ENCODE measurements around the gene DIP2C.
"Not testable (repeated sequence)": the region's sequence is repeated elsewhere in the genome, so short reads cannot be mapped to it uniquely, and the experiment has no call there.

Gene DIP2C

DNA sequence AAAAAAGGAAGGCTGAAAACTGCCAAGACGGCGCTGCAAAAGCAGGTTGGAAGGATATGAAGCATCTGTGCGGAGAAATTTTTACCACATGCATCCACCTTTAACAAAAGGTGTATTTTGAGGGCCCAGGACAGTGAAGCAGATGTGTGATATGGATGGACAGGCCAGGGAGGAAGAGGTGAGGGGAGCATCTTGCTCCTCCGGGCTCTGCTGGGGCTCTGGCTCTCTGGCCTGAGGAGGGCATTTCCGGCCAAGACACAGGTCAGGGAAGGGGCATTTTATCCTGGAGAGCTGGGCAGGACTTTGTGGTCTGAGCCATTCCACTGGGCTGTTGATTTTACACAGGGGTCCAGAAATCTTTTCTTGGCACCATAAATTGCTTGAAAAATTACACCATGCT lies 379.1 kb downstream of the DIP2C start:
- DNase-seq, result no peak

DNA sequence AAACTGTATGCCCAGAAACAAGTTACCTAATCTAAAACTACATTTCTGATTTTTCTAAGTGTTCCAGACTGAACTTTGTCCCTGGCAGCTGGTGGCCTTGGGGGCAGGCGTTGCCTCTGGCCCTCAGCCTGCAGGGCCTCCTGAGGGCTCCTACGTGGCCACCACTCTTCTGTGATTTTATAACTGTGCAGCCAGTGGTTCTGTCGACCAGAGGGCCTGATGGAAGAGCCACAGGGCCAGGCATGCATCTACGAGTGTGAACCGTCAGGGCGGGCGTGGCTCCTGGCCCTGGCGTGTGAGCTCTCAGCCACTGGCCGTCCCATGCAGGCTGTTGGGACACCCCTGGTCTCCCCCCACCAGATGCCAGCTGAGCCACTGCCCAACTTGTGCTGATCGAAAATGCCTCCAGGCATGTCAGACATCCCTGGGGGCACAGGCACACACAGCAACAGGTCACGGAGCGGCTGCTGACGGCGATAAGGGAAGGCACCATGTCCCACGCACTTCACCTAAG lies 380.8 kb downstream of the DIP2C start:
- no peak for DNase-seq

- no peak for DNase-seq
These were observed 381.4 kb downstream of the DIP2C start for GRCh38 chr10:308101-308500.

- no peak for DNase-seq
These were observed 381.8 kb downstream of the DIP2C start for GRCh38 chr10:307659-308058.

DNA sequence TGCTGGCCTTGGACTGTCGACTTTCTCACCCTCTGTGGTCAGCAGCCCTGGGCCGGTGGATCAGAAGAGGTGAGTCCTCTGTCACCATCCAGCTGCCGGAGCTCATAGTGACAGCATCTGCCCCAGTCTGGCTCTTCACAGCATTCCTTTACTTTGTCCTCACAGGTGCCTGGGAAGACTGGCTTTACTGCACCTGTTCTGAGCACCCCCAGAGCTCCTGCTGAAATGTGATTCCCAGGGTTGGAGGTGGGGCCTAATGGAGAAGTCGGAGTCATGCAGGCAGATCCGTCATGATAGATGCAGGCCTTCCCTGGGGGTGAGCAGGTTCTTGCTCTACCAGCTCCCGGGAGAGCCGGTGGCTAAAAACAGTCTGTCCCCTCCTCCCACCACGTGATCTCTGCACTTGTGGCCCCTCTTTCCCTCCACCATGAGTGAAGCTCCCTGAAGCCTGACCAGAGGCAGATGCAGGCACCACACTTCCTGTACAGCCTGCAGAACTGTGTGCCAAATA lies 382.7 kb downstream of the DIP2C start:
- DNase-seq, result no peak

GRCh38 chr10:306007-306674 lies 383.3 kb downstream of the DIP2C start:
- no peak for DNase-seq

DNA sequence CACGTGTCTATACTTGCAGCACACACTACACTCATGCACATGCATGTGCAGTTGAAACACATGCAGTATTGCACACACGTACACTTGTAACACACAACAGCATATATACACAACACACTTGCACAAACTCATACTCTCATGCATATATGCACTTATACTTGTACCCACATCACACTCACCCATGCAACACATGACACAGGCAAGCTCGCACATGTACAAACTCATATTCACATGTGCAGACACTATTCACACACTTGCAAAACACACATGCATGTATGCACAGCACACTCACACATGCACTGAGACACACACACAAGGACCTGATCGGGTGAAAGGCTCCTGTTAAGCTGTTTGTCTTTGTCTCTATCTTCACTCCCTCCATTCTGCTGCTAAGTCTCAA lies 384.4 kb downstream of the DIP2C start:
- no peak for DNase-seq

- no peak for DNase-seq
These were observed 387.9 kb downstream of the DIP2C start for GRCh38 chr10:301536-301935.

DNA sequence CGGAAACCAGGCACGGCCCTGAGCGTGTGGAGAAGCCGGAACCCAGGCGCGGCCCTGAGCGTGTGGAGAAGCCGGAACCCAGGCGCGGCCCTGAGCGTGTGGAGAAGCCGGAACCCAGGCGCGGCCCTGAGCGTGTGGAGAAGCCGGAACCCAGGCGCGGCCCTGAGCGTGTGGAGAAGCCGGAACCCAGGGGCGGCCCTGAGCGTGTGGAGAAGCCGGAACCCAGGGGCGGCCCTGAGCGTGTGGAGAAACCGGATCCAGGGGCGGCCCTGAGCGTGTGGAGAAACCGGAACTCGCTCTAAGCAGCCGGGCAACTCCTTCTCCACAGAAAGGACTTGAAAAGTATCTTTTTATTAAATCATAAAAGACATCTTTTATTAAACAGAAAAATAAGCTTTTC lies 388.9 kb downstream of the DIP2C start:
- DNase-seq, result not testable (repeated sequence)

DNA sequence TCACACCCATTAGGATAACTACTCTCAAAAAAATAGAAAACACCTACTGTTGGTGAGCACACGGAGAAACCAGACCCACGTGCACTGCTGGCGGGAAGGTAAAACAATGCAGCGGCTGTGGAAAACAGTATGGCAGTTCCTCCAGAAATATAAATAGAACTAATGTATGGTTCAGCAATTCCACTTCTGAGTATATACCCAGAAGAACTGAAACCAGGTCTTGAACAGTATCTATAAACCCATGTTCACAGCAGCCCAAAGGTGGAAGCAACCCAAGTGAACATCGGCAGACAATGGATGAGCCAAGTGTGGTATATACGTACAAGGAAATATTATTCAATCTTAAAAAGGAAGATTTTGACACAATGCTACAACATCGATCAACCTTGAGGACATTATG lies 389.5 kb downstream of the DIP2C start:
- DNase-seq, result no peak

- DNase-seq, result no peak
These were observed 390.0 kb downstream of the DIP2C start for GRCh38 chr10:299512-299911.

DNA sequence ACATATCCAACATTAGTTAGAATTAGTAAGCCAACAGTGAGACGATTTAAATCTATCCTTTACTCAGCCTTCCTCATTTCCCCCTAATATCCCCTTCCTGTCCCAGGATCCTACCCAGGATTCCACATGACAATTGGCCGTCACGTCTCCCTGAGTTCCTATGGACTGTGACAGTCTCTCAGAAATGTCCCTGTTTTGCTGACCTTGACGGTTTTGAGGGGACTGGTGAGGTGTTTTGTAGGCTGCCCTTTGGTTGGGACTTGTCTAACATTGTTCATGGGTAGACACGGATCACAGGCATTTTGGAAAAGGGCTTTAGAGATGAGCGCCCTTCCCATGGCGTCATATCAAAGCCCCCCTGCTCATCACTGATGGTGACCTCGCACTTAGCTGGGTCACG lies 391.4 kb downstream of the DIP2C start:
- no peak for DNase-seq

DNA sequence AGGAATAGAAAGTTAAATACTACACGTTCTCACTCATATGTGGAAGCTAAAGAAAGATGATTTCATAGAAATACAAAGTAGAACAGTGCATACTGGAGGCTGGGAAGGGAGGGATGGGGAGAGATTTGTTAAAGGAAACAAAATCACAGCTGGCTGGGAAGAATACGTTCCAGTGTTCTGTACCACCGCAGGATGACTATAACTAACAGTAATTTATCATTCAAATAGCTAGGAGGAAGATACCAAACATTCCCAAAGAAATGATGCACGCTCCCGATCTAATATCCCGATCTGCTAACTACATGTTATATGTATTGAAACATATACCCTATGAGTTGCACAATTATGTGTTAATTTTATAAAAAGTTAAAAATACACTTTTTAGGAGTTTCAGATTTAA lies 391.9 kb downstream of the DIP2C start:
- no peak for DNase-seq

GRCh38 chr10:293636-294035 lies 395.8 kb downstream of the DIP2C start:
- DNase-seq, result no peak

- DNase-seq, result no peak
These were observed 399.3 kb downstream of the DIP2C start for GRCh38 chr10:290026-290725.

DNA sequence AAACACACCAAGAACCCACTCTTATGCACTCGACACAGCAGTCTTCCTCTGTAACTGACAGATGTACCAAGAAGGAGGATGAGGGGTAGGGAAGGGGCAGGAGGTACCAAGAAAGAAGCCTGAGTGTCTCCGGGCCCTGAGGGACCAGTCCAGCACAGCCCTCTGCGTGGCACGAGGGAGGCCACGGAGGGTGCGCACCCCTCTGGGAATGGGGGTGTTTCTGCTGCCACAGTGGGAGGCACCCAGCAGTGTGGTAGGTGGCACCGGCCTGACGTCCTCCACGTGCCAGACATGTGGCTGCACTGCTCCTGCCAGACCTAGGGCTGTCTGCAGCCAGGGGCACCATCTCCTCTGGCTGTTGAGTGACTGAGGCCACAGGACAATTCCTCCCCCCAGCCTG lies 399.9 kb downstream of the DIP2C start:
- no peak for DNase-seq

GRCh38 chr10:288316-289200 lies 400.9 kb downstream of the DIP2C start:
- DNase-seq, result no peak

- DNase-seq, result no peak
These were observed 401.7 kb downstream of the DIP2C start for GRCh38 chr10:287814-288213.

DNA sequence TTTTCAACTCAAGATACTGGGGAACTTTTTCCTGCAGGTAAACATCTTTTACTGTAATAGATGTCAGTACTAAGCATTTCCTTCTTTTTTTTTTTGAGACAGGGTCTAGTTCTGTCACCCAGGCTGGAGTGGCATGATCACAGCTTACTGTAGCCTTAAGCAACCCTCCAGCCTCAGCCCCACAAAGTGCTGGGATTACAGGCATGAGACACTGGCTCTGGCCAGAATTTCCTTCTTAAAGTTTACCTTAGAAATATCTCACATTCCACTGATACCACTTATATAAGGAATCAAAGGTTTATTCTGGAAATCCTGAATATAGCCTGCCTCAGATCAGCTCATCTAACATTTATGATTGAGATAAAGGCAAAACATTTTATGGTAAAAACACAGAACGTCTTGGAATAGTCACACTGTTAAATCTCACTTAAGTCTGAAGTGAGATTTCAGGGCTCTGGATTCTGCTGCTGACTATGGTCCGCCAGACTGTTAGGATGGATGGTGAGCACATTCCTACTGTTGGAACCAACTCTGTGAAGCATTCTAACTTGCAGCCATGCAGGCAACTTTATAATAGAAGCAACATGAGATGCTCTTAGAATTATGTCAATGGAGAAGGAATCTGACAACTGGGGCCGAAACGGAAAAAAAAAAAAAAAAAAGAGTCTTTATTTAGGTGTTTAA lies 402.3 kb downstream of the DIP2C start:
- no peak for DNase-seq

GRCh38 chr10:285216-285615 lies 404.3 kb downstream of the DIP2C start:
- DNase-seq, result peak; percentile 85

GRCh38 chr10:283916-284356 lies 405.5 kb downstream of the DIP2C start:
- no peak for DNase-seq

- no peak for DNase-seq
These were observed 406.4 kb downstream of the DIP2C start for GRCh38 chr10:283140-283479.
